GM23338 (cell line): ENCODE results near the gene ALDH7A1.

ENCODE experiments used
- CREB1 ChIP-seq: fragments of 250-450 bp; sonication (Bioruptor Pico); IDR thresholded peaks from 2 replicates; pipeline ENCODE4 v1.5.0; 2020; ENCODE audit warnings: low read depth, mild to moderate bottlenecking, moderate library complexity
- EZH2 ChIP-seq: fragments of 200-600 bp; sonication (generic); IDR thresholded peaks from one replicate; pipeline ENCODE4 v1.8.0; 2017; ENCODE audit warnings: antibody characterized with exemption, mild to moderate bottlenecking, low read depth; ENCODE audit not compliant: unreplicated experiment
- EZH2phosphoT487 ChIP-seq: fragments of 200-600 bp; sonication (generic); IDR thresholded peaks from one replicate; pipeline ENCODE4 v1.8.1; 2018; ENCODE audit warnings: antibody characterized with exemption; ENCODE audit not compliant: unreplicated experiment
- JUNB ChIP-seq: IDR thresholded peaks from one replicate; pipeline ENCODE4 v1.6.1; 2016; ENCODE audit warnings: antibody characterized with exemption; ENCODE audit not compliant: unreplicated experiment
- NANOG ChIP-seq: IDR thresholded peaks from 2 replicates; pipeline ENCODE4 v1.6.1; 2016; ENCODE audit warnings: antibody characterized with exemption, borderline replicate concordance
- POLR2AphosphoS5 ChIP-seq: IDR thresholded peaks from 2 replicates; pipeline ENCODE4 v1.6.1; 2016; ENCODE audit warnings: antibody characterized with exemption, low read depth
- STAT1 ChIP-seq: IDR thresholded peaks from one replicate; pipeline ENCODE4 v1.6.1; 2016; ENCODE audit warnings: antibody characterized with exemption; ENCODE audit not compliant: unreplicated experiment
- ZNF114 ChIP-seq: fragments of 250-450 bp; sonication (Bioruptor Pico); IDR thresholded peaks from 2 replicates; pipeline ENCODE4 v1.5.0; 2020; ENCODE audit warnings: mild to moderate bottlenecking, moderate library complexity
- ZNF331 ChIP-seq: fragments of 250-450 bp; sonication (Bioruptor Pico); IDR thresholded peaks from 2 replicates; pipeline ENCODE4 v1.5.0; 2020; ENCODE audit warnings: low read depth, mild to moderate bottlenecking, moderate library complexity
- TF ChIP-seq, protein P1 (sequence below), 2 experiments: fragments of 200-600 bp in 1 of 2; sonication (generic) in 1 of 2; conservative IDR thresholded peaks; 2 replicates each; pipeline versions ENCODE4 v1.5.1 to v1.6.1; 2016 to 2017; ENCODE audit warnings: antibody characterized with exemption in 2 of 2, low read depth in 2 of 2, mild to moderate bottlenecking in 2 of 2, moderate library complexity in 1 of 2
- TF ChIP-seq, protein P2 (sequence below): IDR thresholded peaks from 2 replicates; pipeline ENCODE4 v1.6.1; 2016; ENCODE audit warnings: antibody characterized with exemption
- TF ChIP-seq, protein P3 (sequence below): IDR thresholded peaks from one replicate; pipeline ENCODE4 v1.6.1; 2018; ENCODE audit warnings: antibody characterized with exemption; ENCODE audit not compliant: unreplicated experiment
- TF ChIP-seq, protein P4 (sequence below): fragments of 250-450 bp; sonication (Bioruptor Pico); IDR thresholded peaks from 2 replicates; pipeline ENCODE4 v1.5.0; 2020; ENCODE audit warnings: mild to moderate bottlenecking, moderate library complexity

DNA sequence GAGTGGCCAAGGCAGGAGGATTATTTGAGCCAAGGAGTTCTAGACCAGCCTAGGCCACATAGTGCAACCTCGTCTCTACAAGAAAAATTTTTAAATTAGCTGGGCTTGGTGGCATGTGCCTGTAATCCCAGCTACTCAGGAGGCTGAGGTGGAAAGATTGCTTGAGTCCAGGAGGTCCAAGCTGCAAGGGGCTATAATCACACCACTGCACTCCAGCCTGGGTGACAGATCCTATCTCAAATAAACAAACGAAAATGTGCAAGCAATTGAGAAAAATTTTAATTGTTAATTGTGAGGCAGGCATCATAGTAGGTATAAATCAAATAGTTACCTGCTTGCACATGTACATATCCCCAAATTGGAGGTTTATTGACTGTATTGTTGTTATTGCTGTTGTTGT, 15.3 kb downstream of the ALDH7A1 start:
- TF ChIP-seq, protein P1, sequence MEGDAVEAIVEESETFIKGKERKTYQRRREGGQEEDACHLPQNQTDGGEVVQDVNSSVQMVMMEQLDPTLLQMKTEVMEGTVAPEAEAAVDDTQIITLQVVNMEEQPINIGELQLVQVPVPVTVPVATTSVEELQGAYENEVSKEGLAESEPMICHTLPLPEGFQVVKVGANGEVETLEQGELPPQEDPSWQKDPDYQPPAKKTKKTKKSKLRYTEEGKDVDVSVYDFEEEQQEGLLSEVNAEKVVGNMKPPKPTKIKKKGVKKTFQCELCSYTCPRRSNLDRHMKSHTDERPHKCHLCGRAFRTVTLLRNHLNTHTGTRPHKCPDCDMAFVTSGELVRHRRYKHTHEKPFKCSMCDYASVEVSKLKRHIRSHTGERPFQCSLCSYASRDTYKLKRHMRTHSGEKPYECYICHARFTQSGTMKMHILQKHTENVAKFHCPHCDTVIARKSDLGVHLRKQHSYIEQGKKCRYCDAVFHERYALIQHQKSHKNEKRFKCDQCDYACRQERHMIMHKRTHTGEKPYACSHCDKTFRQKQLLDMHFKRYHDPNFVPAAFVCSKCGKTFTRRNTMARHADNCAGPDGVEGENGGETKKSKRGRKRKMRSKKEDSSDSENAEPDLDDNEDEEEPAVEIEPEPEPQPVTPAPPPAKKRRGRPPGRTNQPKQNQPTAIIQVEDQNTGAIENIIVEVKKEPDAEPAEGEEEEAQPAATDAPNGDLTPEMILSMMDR (conservative IDR thresholded peaks at IDR 0.05; ENCODE audit: low read depth in 2 of 2): no peak
- no peak for TF ChIP-seq JUNB
- TF ChIP-seq POLR2AphosphoS5: no peak
- TF ChIP-seq, protein P2, sequence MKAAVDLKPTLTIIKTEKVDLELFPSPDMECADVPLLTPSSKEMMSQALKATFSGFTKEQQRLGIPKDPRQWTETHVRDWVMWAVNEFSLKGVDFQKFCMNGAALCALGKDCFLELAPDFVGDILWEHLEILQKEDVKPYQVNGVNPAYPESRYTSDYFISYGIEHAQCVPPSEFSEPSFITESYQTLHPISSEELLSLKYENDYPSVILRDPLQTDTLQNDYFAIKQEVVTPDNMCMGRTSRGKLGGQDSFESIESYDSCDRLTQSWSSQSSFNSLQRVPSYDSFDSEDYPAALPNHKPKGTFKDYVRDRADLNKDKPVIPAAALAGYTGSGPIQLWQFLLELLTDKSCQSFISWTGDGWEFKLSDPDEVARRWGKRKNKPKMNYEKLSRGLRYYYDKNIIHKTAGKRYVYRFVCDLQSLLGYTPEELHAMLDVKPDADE: no peak
- no peak for TF ChIP-seq EZH2
- TF ChIP-seq, protein P3, sequence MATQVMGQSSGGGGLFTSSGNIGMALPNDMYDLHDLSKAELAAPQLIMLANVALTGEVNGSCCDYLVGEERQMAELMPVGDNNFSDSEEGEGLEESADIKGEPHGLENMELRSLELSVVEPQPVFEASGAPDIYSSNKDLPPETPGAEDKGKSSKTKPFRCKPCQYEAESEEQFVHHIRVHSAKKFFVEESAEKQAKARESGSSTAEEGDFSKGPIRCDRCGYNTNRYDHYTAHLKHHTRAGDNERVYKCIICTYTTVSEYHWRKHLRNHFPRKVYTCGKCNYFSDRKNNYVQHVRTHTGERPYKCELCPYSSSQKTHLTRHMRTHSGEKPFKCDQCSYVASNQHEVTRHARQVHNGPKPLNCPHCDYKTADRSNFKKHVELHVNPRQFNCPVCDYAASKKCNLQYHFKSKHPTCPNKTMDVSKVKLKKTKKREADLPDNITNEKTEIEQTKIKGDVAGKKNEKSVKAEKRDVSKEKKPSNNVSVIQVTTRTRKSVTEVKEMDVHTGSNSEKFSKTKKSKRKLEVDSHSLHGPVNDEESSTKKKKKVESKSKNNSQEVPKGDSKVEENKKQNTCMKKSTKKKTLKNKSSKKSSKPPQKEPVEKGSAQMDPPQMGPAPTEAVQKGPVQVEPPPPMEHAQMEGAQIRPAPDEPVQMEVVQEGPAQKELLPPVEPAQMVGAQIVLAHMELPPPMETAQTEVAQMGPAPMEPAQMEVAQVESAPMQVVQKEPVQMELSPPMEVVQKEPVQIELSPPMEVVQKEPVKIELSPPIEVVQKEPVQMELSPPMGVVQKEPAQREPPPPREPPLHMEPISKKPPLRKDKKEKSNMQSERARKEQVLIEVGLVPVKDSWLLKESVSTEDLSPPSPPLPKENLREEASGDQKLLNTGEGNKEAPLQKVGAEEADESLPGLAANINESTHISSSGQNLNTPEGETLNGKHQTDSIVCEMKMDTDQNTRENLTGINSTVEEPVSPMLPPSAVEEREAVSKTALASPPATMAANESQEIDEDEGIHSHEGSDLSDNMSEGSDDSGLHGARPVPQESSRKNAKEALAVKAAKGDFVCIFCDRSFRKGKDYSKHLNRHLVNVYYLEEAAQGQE: no peak
- no peak for TF ChIP-seq EZH2phosphoT487
- no peak for TF ChIP-seq NANOG
- TF ChIP-seq CREB1 (CRISPR knock-in tag): no peak
- TF ChIP-seq ZNF331 (CRISPR knock-in tag): no peak
- TF ChIP-seq STAT1: no peak
- TF ChIP-seq ZNF114 (CRISPR knock-in tag): no peak
- TF ChIP-seq, protein P4, sequence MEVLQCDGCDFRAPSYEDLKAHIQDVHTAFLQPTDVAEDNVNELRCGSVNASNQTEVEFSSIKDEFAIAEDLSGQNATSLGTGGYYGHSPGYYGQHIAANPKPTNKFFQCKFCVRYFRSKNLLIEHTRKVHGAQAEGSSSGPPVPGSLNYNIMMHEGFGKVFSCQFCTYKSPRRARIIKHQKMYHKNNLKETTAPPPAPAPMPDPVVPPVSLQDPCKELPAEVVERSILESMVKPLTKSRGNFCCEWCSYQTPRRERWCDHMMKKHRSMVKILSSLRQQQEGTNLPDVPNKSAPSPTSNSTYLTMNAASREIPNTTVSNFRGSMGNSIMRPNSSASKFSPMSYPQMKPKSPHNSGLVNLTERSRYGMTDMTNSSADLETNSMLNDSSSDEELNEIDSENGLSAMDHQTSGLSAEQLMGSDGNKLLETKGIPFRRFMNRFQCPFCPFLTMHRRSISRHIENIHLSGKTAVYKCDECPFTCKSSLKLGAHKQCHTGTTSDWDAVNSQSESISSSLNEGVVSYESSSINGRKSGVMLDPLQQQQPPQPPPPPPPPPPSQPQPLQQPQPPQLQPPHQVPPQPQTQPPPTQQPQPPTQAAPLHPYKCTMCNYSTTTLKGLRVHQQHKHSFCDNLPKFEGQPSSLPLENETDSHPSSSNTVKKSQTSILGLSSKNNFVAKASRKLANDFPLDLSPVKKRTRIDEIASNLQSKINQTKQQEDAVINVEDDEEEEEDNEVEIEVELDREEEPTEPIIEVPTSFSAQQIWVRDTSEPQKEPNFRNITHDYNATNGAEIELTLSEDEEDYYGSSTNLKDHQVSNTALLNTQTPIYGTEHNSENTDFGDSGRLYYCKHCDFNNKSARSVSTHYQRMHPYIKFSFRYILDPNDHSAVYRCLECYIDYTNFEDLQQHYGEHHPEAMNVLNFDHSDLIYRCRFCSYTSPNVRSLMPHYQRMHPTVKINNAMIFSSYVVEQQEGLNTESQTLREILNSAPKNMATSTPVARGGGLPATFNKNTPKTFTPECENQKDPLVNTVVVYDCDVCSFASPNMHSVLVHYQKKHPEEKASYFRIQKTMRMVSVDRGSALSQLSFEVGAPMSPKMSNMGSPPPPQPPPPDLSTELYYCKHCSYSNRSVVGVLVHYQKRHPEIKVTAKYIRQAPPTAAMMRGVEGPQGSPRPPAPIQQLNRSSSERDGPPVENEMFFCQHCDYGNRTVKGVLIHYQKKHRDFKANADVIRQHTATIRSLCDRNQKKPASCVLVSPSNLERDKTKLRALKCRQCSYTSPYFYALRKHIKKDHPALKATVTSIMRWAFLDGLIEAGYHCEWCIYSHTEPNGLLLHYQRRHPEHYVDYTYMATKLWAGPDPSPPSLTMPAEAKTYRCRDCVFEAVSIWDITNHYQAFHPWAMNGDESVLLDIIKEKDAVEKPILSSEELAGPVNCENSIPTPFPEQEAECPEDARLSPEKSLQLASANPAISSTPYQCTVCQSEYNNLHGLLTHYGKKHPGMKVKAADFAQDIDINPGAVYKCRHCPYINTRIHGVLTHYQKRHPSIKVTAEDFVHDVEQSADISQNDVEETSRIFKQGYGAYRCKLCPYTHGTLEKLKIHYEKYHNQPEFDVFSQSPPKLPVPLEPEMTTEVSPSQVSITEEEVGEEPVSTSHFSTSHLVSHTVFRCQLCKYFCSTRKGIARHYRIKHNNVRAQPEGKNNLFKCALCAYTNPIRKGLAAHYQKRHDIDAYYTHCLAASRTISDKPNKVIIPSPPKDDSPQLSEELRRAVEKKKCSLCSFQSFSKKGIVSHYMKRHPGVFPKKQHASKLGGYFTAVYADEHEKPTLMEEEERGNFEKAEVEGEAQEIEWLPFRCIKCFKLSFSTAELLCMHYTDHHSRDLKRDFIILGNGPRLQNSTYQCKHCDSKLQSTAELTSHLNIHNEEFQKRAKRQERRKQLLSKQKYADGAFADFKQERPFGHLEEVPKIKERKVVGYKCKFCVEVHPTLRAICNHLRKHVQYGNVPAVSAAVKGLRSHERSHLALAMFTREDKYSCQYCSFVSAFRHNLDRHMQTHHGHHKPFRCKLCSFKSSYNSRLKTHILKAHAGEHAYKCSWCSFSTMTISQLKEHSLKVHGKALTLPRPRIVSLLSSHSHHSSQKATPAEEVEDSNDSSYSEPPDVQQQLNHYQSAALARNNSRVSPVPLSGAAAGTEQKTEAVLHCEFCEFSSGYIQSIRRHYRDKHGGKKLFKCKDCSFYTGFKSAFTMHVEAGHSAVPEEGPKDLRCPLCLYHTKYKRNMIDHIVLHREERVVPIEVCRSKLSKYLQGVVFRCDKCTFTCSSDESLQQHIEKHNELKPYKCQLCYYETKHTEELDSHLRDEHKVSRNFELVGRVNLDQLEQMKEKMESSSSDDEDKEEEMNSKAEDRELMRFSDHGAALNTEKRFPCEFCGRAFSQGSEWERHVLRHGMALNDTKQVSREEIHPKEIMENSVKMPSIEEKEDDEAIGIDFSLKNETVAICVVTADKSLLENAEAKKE (CRISPR knock-in tag): no peak
